AG10803 (cell line): ENCODE results near the gene FEM1B.

Experiments used
- DNase-seq: peaks from one replicate; pipeline ENCODE4 v3.0.0; 2010; ENCODE audit warnings: low read depth
- H3K4me3 ChIP-seq: 2 replicates; pipeline ENCODE4 v1.5.1; 2011; ENCODE audit warnings: mild to moderate bottlenecking, low read length, control low read depth
- TF ChIP-seq, protein P1 (sequence below): conservative IDR thresholded peaks from 2 replicates; pipeline ENCODE4 v1.5.1; 2011; ENCODE audit warnings: mild to moderate bottlenecking, low read length, control low read depth, inconsistent platforms

Gene FEM1B

DNA sequence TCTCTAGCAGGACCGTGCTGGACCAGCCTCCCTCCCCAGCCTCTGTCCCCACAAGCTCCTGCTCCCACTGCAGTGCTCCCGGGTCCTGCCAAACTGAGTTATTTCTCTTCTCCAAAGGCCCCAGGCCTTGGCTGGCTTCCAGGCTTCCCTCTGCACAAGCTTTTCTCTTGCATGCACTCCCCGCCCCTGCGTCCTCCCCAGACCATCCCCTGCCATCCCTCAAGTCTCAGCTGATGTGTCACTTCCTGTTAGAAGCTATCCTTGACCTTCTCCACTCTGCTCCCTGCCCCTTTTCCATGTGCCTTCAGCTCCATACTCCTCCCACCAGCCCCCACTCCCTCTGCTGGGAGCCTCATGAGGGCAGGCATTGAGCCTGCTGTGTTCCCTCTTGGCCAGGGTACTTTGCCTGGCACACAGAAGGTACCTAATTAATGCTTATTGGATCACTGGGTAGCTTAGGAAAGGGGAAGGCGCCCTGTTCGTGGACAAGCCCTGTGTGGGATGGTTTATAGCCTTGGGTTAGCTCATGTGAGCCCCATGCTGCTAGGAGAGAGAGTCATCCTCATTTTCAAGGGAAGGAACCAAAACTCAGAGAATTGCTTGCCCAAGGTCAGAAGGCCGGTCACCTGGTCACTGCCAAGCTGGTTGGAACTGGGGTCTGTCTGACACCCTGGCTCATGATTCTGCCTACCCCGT is 56.4 kb downstream of the FEM1B start:
- TF ChIP-seq, protein P1, sequence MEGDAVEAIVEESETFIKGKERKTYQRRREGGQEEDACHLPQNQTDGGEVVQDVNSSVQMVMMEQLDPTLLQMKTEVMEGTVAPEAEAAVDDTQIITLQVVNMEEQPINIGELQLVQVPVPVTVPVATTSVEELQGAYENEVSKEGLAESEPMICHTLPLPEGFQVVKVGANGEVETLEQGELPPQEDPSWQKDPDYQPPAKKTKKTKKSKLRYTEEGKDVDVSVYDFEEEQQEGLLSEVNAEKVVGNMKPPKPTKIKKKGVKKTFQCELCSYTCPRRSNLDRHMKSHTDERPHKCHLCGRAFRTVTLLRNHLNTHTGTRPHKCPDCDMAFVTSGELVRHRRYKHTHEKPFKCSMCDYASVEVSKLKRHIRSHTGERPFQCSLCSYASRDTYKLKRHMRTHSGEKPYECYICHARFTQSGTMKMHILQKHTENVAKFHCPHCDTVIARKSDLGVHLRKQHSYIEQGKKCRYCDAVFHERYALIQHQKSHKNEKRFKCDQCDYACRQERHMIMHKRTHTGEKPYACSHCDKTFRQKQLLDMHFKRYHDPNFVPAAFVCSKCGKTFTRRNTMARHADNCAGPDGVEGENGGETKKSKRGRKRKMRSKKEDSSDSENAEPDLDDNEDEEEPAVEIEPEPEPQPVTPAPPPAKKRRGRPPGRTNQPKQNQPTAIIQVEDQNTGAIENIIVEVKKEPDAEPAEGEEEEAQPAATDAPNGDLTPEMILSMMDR: no peak
- no peak overlapping the region for H3K4me3 ChIP-seq
- peak; percentile 42 for DNase-seq

DNA sequence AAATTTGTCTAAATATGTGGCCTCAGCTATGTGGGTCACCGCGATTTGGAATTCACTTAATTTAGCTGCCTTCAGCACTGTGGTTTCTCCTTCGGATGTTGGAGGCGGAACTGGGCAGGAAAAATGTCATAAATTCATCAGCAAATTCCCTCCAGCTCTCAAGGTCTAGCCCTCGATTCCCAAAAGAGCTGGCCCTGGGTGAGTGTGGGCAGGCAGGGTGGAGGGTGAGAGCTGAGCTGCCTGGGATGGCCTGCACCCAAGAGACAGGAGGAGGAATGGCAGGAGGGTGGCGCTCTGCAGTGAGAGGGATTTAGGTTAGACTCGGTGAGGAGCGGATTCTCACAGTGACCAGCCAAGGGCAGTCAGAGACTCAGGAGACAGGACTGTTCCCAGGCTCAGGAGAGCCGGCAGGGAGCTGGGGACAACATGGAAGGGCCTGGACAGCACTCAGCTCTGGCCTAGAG is 57.1 kb downstream of the FEM1B start:
- no peak overlapping the region for H3K4me3 ChIP-seq
- TF ChIP-seq, protein P1: no peak; the same call in 1 of the 2 replicates
- DNase-seq: peak; percentile 78

DNA sequence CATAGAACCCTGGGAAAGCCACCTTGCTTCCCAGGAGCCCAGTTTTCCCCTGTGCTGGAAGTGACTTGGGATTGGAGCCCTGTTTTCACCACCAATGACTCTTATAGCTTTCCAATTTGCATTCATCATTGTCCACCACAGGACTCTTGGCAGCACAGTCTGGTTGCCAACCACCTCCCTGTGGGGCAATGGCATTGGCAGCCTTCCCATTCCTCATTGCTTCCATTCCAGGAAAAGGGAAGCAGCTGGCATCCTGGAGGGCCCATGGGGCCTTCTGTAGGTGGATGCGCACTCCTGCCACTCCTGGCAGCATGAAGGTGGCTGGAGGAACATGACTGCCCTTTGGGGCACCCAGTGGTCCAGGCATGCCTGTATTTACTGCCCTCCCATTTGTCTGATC is 57.7 kb downstream of the FEM1B start:
- DNase-seq: peak; percentile 75
- H3K4me3 ChIP-seq: no peak overlapping the region
- TF ChIP-seq, protein P1: no peak

DNA sequence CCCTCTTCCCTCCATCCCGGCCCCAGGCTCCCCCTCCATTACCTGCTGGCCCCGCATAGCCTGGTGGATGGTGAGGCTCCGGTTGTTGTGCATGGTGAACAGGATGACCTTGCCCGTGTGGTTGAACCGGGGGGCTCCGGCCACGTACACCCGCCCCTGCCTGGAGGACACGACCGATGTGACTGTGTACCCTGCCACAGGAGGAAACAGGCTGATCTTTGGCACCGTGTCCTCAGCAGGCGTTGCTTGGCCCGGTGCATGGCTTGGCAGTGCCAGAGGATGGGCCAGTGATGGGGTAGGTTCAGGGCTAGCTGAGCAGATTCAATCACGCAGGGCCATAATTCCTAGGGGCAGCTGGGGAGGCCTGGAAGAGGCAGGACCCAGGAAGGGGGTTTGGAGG is 58.1 kb downstream of the FEM1B start:
- H3K4me3 ChIP-seq: no peak overlapping the region
- TF ChIP-seq, protein P1: no peak
- no peak for DNase-seq

DNA sequence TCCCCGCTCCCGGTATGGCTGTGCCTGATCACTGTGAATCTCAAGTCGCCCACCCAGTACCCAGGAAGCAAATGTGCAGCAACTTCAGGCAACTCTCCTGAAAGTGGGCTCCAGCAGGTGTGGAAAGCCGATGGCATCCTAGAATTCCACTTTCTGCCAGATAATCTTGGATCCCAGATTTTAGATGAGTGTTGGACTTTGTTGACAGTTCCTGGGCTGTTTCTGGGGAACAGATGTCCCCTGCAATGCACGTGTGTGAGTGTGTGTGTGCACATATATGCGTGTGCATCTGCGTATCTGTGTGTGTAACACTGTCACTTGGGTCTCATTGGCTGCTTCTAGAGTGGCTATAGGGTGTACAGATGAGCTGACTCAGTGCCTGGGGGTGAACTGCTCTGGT is 59.0 kb downstream of the FEM1B start:
- no peak for DNase-seq
- no peak overlapping the region for H3K4me3 ChIP-seq
- TF ChIP-seq, protein P1: no peak

DNA sequence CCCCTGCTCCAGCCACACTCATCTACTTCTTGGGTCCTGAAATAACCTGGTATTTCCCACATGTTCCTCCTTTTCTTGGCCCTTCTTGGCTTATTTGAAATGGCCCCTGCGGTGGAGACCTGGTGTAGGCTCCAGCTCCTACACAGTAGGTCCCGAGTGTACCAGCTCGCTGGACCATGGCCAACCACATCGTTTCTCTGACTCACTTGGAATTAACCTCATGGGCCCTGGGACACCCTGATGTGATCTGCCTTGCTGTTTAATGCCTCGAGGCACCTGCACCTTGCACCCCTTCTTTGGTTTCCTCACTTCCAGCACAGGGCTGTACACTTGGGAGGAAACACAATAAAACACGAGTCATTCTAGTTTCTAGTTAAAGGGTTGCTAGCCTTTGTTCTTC is 60.3 kb downstream of the FEM1B start:
- no peak for DNase-seq
- no peak overlapping the region for H3K4me3 ChIP-seq
- TF ChIP-seq, protein P1: no peak

DNA sequence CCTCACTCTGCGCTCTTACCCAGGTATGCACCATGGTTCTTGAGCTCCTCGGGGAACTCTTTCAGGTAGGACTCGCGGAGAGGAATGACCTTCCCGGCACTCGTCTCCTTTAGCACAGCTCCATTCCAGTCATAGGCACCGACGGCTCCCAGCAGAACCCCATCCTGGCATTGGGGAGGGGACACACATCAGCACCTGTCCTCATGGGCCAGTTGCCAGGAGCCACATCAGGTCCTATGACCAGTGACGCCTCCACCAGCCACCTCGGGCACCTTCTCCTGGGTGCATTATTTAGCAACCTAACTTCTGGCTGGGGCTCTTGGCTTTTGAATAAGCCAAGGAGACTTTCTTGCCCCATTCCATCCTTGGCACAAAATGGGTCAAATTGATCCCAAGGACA is 61.9 kb downstream of the FEM1B start:
- no peak overlapping the region for H3K4me3 ChIP-seq
- no peak for DNase-seq
- TF ChIP-seq, protein P1: no peak
